ENCODE results near the gene CRTC1. TPM values are rescaled to one million over a fixed set of nuclear protein-coding genes. Genes with fewer than 3 reads are reported as not detected.

The CRTC1 gene
- total and polyA plus RNA-seq, 9 of the 15 experiments (the other 6 are each of a cell fraction or from before 2014, with no cell fraction given), result 0.25 to 3.8 (median 1.2) TPM; not detected in 2

DNA sequence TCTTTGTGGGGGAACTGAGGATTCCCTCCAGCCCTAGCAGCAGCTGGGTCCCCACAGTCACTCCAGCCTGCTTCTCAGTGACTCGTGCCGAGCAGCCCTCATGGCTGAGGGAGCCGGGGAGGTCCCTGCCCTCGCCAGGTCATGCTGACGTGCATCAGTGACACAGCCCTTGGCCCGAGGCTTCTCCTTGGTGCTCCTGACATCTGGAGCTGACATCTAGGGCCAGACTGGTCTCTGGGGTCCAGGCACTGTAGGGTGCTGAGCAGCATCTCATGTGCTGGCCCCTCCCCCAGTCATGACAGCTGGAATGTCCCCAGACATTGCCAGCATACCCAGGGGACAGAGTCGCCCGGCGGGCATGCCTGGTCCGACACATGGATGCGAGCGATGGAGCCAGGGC lies 93.3 kb downstream of the CRTC1 start:
- no peaks in the 10 kb centered on the region for H3K36me3 ChIP-seq (ENCODE audit: control insufficient read depth, insufficient read depth, low read length)
- no peak overlapping the region for H3K27ac ChIP-seq (ENCODE audit: extremely low read depth, low read depth, low read length)
- H4K20me1 ChIP-seq (replicated peaks; ENCODE audit: control insufficient read depth, insufficient read depth, low read length), result peaks cover 7% of the 10 kb centered on the region
- in situ Hi-C loops (cut with MboI) (no loop called here), intact Hi-C loops (cut with micrococcal nuclease) (no loop called here)
- CTCF ChIA-PET (ENCODE audit: low intra/inter-chr PET ratio), result no interaction called here
- peak; percentile 19; the same call in 2 of the 3 replicates for ATAC-seq
- peaks cover 0 to 64% of the 10 kb centered on the region in 2 experiments; a peak in 2 of 5 replicates for H3K4me1 ChIP-seq (replicated peaks in 1 of 2; ENCODE audit: control insufficient read depth in 2 of 2, insufficient read depth in 2 of 2, low read length in 2 of 2)
- no peaks in the 10 kb centered on the region for H3K9me3 ChIP-seq (replicated peaks; ENCODE audit: control insufficient read depth, insufficient read depth, low read depth, low read length)
- no TSS peak for BruUV-seq (replicated peaks)
- no peak overlapping the region for H3K4me3 ChIP-seq
- H2AFZ ChIP-seq (ENCODE audit: low read depth, low read length), result no peak overlapping the region
- DNase-seq (ENCODE audit: extremely low read depth in 1 of 4, low spot score in 3 of 4), result no peak
- FAIRE-seq, result no peak
- no peaks in the 10 kb centered on the region for H3K9me1 ChIP-seq (ENCODE audit: control insufficient read depth, insufficient read depth, low read length)
- no peaks in the 10 kb centered on the region for H3K79me2 ChIP-seq (ENCODE audit: control insufficient read depth, insufficient read depth, low read length)
- no peak overlapping the region for H3K4me2 ChIP-seq (ENCODE audit: insufficient read depth, low read length)
- H3K9ac ChIP-seq (ENCODE audit: insufficient read depth in 1 of 2, low read depth in 2 of 2, low read length in 2 of 2), result peak overlapping the region in 1 of 2 experiments; percentile 77; a peak in 2 of 4 replicates
- H3K27me3 ChIP-seq (ENCODE audit: control insufficient read depth in 2 of 2, insufficient read depth in 2 of 2, low read length in 2 of 2), result peaks cover 28 to 81% of the 10 kb centered on the region in 2 experiments; a peak in 4 of 5 replicates
- POLR2A ChIA-PET, result interaction anchor here (0.6 kb wide), 1 partner anchor 71 kb away, joined by 3 read pairs; no protein-coding TSS in a partner anchor
- 17% methylated on average over 8 of the region's 12 CpGs for WGBS (ENCODE audit: insufficient coverage, low coverage, missing lambda C conversion rate)
- no peak for TF ChIP-seq PRMT5 (CRISPR knock-in tag; IDR thresholded peaks at IDR 0.05)
- TF ChIP-seq, protein P1, sequence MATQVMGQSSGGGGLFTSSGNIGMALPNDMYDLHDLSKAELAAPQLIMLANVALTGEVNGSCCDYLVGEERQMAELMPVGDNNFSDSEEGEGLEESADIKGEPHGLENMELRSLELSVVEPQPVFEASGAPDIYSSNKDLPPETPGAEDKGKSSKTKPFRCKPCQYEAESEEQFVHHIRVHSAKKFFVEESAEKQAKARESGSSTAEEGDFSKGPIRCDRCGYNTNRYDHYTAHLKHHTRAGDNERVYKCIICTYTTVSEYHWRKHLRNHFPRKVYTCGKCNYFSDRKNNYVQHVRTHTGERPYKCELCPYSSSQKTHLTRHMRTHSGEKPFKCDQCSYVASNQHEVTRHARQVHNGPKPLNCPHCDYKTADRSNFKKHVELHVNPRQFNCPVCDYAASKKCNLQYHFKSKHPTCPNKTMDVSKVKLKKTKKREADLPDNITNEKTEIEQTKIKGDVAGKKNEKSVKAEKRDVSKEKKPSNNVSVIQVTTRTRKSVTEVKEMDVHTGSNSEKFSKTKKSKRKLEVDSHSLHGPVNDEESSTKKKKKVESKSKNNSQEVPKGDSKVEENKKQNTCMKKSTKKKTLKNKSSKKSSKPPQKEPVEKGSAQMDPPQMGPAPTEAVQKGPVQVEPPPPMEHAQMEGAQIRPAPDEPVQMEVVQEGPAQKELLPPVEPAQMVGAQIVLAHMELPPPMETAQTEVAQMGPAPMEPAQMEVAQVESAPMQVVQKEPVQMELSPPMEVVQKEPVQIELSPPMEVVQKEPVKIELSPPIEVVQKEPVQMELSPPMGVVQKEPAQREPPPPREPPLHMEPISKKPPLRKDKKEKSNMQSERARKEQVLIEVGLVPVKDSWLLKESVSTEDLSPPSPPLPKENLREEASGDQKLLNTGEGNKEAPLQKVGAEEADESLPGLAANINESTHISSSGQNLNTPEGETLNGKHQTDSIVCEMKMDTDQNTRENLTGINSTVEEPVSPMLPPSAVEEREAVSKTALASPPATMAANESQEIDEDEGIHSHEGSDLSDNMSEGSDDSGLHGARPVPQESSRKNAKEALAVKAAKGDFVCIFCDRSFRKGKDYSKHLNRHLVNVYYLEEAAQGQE (IDR thresholded peaks at IDR 0.05; ENCODE audit: borderline replicate concordance), result no peak
- TF ChIP-seq, protein P1 (CRISPR knock-in tag; IDR thresholded peaks at IDR 0.05; ENCODE audit: low read depth), result no peak
- peak; percentile 57 for TF ChIP-seq BHLHE40 (IDR thresholded peaks at IDR 0.05; ENCODE audit: low read length)
- TF ChIP-seq HCFC1 (IDR thresholded peaks at IDR 0.05; ENCODE audit: low read depth, low read length), result no peak
- TF ChIP-seq CREM (IDR thresholded peaks at IDR 0.05; ENCODE audit: low read depth), result peak; percentile 34; the same call in 1 of the 2 replicates
- TF ChIP-seq ERF (CRISPR knock-in tag; IDR thresholded peaks at IDR 0.05), result no peak
- no peak for TF ChIP-seq MTA1 (IDR thresholded peaks at IDR 0.05; ENCODE audit: borderline replicate concordance)
- TF ChIP-seq, protein P2, sequence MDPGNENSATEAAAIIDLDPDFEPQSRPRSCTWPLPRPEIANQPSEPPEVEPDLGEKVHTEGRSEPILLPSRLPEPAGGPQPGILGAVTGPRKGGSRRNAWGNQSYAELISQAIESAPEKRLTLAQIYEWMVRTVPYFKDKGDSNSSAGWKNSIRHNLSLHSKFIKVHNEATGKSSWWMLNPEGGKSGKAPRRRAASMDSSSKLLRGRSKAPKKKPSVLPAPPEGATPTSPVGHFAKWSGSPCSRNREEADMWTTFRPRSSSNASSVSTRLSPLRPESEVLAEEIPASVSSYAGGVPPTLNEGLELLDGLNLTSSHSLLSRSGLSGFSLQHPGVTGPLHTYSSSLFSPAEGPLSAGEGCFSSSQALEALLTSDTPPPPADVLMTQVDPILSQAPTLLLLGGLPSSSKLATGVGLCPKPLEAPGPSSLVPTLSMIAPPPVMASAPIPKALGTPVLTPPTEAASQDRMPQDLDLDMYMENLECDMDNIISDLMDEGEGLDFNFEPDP (CRISPR knock-in tag; IDR thresholded peaks at IDR 0.05), result no peak
- TF ChIP-seq, protein P3, sequence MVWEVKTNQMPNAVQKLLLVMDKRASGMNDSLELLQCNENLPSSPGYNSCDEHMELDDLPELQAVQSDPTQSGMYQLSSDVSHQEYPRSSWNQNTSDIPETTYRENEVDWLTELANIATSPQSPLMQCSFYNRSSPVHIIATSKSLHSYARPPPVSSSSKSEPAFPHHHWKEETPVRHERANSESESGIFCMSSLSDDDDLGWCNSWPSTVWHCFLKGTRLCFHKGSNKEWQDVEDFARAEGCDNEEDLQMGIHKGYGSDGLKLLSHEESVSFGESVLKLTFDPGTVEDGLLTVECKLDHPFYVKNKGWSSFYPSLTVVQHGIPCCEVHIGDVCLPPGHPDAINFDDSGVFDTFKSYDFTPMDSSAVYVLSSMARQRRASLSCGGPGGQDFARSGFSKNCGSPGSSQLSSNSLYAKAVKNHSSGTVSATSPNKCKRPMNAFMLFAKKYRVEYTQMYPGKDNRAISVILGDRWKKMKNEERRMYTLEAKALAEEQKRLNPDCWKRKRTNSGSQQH (CRISPR knock-in tag; IDR thresholded peaks at IDR 0.05), result no peak
- no peak for TF ChIP-seq HEY1 (CRISPR knock-in tag; IDR thresholded peaks at IDR 0.05; ENCODE audit: borderline replicate concordance)
- TF ChIP-seq, protein P4, sequence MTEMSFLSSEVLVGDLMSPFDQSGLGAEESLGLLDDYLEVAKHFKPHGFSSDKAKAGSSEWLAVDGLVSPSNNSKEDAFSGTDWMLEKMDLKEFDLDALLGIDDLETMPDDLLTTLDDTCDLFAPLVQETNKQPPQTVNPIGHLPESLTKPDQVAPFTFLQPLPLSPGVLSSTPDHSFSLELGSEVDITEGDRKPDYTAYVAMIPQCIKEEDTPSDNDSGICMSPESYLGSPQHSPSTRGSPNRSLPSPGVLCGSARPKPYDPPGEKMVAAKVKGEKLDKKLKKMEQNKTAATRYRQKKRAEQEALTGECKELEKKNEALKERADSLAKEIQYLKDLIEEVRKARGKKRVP (CRISPR knock-in tag; IDR thresholded peaks at IDR 0.05), result no peak

All from K562 (cell line).